Left lobe of liver (tissue), 2 donors: Measurements from ENCODE around the gene VCAM1. TPM values are rescaled to one million over a fixed set of nuclear protein-coding genes. Genes with fewer than 3 reads are reported as not detected.
A peak's percentile ranks its signal among the peaks of the same experiment; 100 is the strongest.

Experiments
- ATAC-seq: fragments of 200-7000 bp; cut with Tn5 transposase; one replicate; pipeline ENCODE4 v1.9.1; 2020; ENCODE audit warnings: mild to moderate bottlenecking, moderate library complexity
- DNase-seq: peaks from one replicate; pipeline ENCODE4 v3.0.0-alpha.2; 2020; ENCODE audit warnings: low spot score
- total RNA-seq: library from RNA; stranded (reverse); gene quantifications from one replicate; pipeline ENCODE4 v1.2.1, GENCODE V29; 2021
- donor health status: DM: no; HTN: no; CAD: no; lungs with moderate emphysema.
- donor health status: DM: no; HTN: yes; CAD: no.

Gene VCAM1
- total RNA-seq, 1 donor from 2014 or later: 8.9 TPM

- DNase-seq (peak; percentile 44), ATAC-seq (peak; percentile 70)
Measured at GRCh38 chr1:100721526-100722207, 2.1 kb downstream of the VCAM1 start.

- DNase-seq: no peak
- ATAC-seq: no peak
Measured at GRCh38 chr1:100722221-100722620, 2.7 kb downstream of the VCAM1 start.

GRCh38 chr1:100724281-100724680 lies 4.7 kb downstream of the VCAM1 start:
- ATAC-seq (no peak), DNase-seq (no peak)

- no peak for DNase-seq
- no peak for ATAC-seq
Measured at GRCh38 chr1:100730130-100730529, 10.6 kb downstream of the VCAM1 start.

GRCh38 chr1:100731309-100731708 lies 11.8 kb downstream of the VCAM1 start:
- no peak for DNase-seq
- no peak for ATAC-seq

DNA sequence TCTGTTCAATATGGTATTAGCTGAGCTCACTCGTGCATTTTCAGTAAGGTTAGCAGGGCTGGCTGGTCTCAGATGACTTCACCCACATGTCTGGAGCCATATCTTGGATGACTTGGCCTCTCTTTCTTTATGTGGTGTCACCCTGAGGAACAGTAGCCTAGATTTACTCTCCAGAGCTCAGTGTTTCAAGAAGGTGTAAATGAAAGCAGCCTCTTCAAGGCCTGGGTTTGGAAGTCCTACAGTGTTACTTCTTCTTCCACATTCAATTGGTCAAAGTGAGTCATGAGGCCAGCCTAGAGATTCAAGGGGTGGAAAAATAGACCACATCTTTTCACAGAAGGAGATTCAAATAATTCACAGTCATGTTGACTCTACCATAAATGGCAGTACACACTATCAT lies 12.2 kb downstream of the VCAM1 start:
- no peak for DNase-seq
- ATAC-seq: no peak

DNA sequence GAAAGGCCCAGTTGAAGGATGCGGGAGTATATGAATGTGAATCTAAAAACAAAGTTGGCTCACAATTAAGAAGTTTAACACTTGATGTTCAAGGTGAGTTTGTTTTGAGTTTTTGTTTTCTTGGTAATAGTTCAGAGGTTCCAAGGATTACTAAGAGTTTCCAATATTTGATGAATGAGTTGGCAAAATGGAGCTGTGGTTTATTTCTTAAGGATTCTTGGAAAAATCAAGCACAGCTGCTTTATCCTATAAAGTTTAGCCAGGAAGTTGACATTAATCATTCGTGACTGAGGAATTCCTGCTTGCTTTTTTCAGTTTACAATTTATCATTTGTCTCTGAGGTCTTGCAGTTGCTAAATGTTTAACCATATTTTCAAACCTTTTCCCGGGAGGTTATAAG lies 15.1 kb downstream of the VCAM1 start:
- ATAC-seq (no peak), DNase-seq (no peak)

DNA sequence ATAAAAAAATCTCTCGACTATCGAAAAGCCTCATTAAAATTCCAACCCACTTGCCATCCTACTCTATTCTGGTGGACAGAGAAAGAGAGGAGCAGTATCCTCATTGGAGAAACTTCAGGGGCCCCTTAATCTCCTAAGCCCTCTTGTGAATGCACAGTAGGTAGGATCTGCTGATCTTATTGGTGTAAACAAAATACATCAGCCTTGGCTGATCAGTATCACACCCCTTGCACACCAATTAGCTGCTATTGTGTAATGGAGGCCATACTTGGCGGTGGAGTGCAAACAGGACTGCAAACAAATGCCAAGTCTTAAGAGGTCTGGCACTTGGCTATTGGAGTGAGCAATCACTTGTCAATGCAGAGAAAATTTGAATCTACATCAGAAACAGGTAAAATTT lies 15.7 kb downstream of the VCAM1 start:
- DNase-seq: no peak

DNA sequence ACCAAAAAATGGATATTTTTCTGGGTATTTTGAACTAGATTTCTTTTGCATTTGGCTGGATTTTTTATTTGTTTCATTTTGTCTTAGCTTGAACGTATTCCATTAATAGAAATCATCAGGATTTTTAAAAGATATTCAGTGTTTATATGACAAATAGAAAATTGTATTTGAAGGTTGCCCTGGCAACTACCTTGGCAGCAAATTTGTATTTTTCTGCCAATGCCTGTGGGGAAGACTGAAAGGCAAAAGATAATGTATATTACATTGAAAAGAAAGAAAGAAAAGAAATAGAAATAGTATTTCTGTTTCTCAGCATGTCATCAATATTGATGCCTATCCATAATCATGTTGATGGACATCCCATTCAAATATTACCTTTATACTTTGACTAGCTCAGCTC lies 16.8 kb downstream of the VCAM1 start:
- DNase-seq (no peak), ATAC-seq (no peak)

More for the DNA sequence above, 15.7 kb downstream of the VCAM1 start:
- no peak for ATAC-seq

DNA sequence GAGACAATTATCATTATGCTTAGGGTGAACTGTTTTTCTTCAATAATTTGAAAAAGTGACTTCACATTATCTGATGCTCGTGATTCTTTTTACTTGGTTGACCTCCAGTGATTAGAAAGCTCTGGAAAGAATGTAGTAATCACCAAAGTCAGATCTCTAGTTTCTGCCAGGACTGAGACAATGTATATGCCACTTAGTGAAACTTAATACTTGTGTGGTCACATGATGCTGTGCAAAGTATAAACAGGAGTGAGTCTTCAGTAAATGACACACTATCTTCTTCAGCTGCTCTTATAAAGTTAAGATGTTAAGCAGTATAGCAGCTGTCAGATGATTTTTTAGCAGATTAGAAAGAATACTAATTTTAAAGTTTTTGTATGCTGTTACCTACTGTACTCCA lies 17.2 kb downstream of the VCAM1 start:
- no peak for DNase-seq
- no peak for ATAC-seq

- ATAC-seq (no peak), DNase-seq (no peak)
Measured at GRCh38 chr1:100746542-100746932, 27.0 kb downstream of the VCAM1 start.

DNA sequence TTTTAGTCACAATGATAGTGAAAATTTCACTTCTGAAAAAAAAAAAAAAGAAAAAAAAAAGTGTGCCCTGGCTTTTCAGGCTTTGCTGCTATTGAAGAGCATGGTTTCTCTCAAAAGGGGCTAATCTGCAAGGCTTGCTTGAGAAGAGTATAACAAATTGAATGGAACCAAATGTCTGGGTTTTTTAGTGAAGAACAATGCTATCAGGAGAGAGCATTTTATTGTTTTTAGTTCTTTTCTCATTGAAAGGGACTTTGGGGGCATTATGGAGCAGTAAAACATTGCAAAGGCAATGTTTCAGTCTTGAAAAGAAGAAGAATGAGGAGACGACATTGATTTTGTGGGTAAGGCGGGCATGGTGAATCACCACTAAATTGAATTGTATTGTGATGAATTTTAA lies 28.2 kb downstream of the VCAM1 start:
- DNase-seq (no peak), ATAC-seq (no peak)

GRCh38 chr1:100750005-100750885 lies 30.7 kb downstream of the VCAM1 start:
- ATAC-seq (no peak), DNase-seq (no peak)

- DNase-seq: no peak
- ATAC-seq: no peak
Measured at GRCh38 chr1:100752791-100753190, 33.2 kb downstream of the VCAM1 start.

DNA sequence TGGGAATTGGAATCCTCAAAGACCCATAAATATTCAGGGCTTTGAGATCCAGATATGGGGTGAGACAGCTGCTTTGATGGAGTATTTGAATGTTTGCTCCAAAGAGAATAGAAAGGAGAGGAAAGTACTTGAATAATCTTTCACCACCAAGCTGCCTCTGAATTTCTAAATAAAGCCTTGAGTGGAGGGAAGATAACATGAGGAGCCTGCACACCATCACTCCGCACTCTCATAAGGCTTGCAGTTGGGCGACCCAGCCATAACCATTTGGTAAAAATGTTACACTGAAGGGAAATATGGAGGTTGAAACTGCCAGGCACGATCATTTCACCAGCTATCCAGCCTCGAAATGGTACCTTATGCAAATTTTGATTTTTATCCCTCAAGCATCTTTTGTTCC lies 38.4 kb downstream of the VCAM1 start:
- ATAC-seq: no peak
- no peak for DNase-seq

DNA sequence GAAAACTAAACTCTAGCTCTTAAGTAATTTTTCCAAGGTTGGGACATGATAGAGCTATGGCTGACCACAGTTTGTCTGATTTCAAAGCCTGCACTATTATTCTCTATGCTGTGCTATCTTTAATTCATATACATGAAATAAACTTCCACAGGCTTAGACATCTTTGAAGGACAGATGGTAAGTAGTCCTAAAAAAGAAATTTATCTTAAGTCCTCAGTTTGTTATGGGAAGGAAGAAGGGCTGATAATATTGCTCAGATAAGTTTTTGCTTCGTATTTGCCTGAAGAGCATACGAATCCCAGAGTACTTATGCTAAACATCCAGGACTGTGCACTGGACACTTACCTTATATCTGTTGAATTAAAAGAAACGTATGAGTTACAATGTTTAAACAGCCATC lies 39.6 kb downstream of the VCAM1 start:
- DNase-seq (no peak), ATAC-seq (no peak)

GRCh38 chr1:100760511-100760910 lies 41.0 kb downstream of the VCAM1 start:
- no peak for ATAC-seq
- DNase-seq: no peak

- DNase-seq: no peak
- ATAC-seq: no peak
Measured at GRCh38 chr1:100762461-100762860, 42.9 kb downstream of the VCAM1 start.

DNA sequence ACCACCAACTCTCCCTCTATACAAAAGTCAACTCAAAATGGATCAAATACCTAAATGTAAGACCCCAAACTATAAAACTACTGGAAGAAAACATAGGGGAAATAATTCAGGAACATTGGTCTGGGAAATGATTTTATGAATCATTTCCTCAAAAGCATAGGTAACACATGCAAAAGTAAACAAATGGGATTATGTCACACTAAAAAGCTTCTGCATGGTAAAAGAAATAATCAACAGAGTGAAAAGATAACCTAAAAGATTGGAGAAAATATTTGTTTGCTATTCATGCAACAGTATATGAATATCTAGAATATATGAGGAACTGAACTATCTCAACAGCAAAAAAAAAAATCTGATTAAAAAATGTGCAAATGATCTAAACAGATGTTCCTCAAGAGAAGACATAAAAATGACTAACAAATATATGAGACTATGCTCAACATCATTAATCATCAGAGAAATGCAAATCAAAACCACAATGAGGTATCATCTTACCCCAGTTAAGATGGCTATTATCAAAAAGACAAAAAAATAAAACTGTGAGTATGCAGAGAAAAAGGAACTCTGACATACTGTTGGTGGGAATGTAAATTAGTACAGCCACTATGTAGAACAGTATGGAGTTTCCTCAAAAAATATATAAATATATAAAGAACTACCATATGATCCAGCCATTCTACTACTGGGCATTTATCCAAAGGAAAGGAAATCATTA lies 47.8 kb downstream of the VCAM1 start:
- no peak for ATAC-seq
- no peak for DNase-seq

DNA sequence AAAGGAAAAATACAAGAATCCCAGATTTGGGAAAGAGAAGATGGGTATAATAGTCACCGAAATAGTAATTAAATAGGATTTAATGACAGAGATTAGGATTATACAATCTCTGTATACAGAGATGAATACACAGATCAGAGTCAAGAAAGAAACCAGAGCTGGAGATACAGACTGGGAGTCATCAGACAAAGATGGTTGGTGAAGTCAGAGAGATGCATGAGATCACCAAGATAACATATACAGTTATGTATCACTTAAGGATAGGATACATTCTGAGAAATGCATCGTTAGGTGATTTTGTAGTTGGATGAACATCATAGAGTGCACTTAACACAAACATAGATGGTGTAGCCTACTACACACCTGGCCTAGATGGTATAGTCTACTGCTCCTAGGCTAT lies 49.8 kb downstream of the VCAM1 start:
- DNase-seq: no peak
- ATAC-seq: no peak

GRCh38 chr1:100769906-100770646 lies 50.5 kb downstream of the VCAM1 start:
- ATAC-seq (no peak), DNase-seq (no peak)
